DOHH2 (cell line): Measurements from ENCODE around the gene ATG16L1.

ENCODE experiments used
- H3F3A ChIP-seq: fragments of 200-600 bp; sonication (generic), shearing (Covaris generic); 2 replicates; pipeline ENCODE4 v1.6.0; 2016; ENCODE audit warnings: antibody characterized with exemption, mild to moderate bottlenecking; ENCODE audit not compliant: control insufficient read depth, insufficient read depth
- H3K27ac ChIP-seq: fragments of 200-600 bp; sonication (generic); 2 replicates; pipeline ENCODE4 v1.5.1; 2014; ENCODE audit warnings: low read depth, mild to moderate bottlenecking, low read length, moderate library complexity
- H3K27me3 ChIP-seq: fragments of 200-600 bp; sonication (generic); 2 replicates; pipeline ENCODE4 v1.6.1; 2014; ENCODE audit warnings: mild to moderate bottlenecking, low read length, mixed read lengths; ENCODE audit not compliant: control insufficient read depth
- H3K36me3 ChIP-seq: fragments of 200-600 bp; sonication (generic); 2 replicates; pipeline ENCODE4 v1.6.1; 2014; ENCODE audit warnings: mild to moderate bottlenecking, low read length, moderate library complexity, mixed read lengths; ENCODE audit not compliant: control insufficient read depth
- H3K4me1 ChIP-seq: fragments of 200-600 bp; sonication (generic); 2 replicates; pipeline ENCODE4 v1.6.1; 2014; ENCODE audit warnings: mild to moderate bottlenecking, low read length, mixed read lengths; ENCODE audit not compliant: control insufficient read depth
- H3K4me2 ChIP-seq: fragments of 200-600 bp; sonication (generic); 2 replicates; pipeline ENCODE4 v1.6.0; 2014; ENCODE audit warnings: mild to moderate bottlenecking, low read length, moderate library complexity
- H3K4me3 ChIP-seq: fragments of 200-600 bp; sonication (generic); 2 replicates; pipeline ENCODE4 v1.5.1; 2014; ENCODE audit warnings: mild to moderate bottlenecking, low read length, mixed read lengths
- H3K79me2 ChIP-seq: fragments of 200-600 bp; sonication (generic); 2 replicates; pipeline ENCODE4 v1.6.1; 2014; ENCODE audit warnings: mild to moderate bottlenecking, low read length, mixed read lengths; ENCODE audit not compliant: control insufficient read depth
- H3K9me2 ChIP-seq: fragments of 200-600 bp; sonication (generic); replicated peaks from 2 replicates; pipeline ENCODE4 v1.6.1; 2014; ENCODE audit warnings: mild to moderate bottlenecking, low read length, mixed read lengths; ENCODE audit not compliant: control insufficient read depth
- H3K9me3 ChIP-seq: fragments of 200-600 bp; sonication (generic); 2 replicates; pipeline ENCODE4 v1.6.1; 2014; ENCODE audit warnings: antibody characterized with exemption, low read length, mixed read lengths; ENCODE audit not compliant: control insufficient read depth, insufficient read depth
- H4K20me1 ChIP-seq: fragments of 200-600 bp; sonication (generic); 2 replicates; pipeline ENCODE4 v1.6.0; 2014; ENCODE audit warnings: low read depth, mild to moderate bottlenecking, antibody characterized with exemption, low read length, moderate library complexity; ENCODE audit not compliant: control insufficient read depth, insufficient read depth
- EZH2phosphoT487 ChIP-seq: fragments of 200-600 bp; sonication (generic); IDR thresholded peaks from 2 replicates; pipeline ENCODE4 v1.6.1; 2017; ENCODE audit warnings: borderline replicate concordance, mild to moderate bottlenecking, antibody characterized with exemption, low read length, moderate library complexity, mixed read lengths
- TF ChIP-seq, protein P1 (sequence below): fragments of 200-600 bp; sonication (generic); IDR thresholded peaks from one replicate; pipeline ENCODE4 v1.5.1; 2014; ENCODE audit warnings: antibody characterized with exemption, mild to moderate bottlenecking, low read depth, low read length; ENCODE audit not compliant: poor library complexity, severe bottlenecking

ATG16L1 gene

DNA sequence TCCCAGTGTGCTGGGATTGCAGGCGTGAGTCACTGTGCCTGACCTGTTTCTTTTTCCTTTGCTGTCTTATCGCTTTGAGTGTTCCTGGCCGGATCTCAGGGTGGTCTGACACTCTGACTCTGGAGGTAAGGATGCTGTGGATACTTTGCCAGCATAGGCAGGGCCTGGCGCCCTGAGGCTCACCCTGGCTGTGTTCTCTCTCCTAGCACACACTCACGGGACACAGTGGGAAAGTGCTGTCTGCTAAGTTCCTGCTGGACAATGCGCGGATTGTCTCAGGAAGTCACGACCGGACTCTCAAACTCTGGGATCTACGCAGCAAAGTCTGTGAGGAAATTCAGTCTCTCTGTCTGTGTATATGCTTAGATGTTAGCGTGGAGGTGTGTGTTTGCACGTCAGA lies 38.2 kb downstream of the ATG16L1 start:
- no peaks in the 10 kb centered on the region for H3K27me3 ChIP-seq
- no peaks in the 10 kb centered on the region for H4K20me1 ChIP-seq
- no peak overlapping the region for H3K4me3 ChIP-seq
- TF ChIP-seq, protein P1, sequence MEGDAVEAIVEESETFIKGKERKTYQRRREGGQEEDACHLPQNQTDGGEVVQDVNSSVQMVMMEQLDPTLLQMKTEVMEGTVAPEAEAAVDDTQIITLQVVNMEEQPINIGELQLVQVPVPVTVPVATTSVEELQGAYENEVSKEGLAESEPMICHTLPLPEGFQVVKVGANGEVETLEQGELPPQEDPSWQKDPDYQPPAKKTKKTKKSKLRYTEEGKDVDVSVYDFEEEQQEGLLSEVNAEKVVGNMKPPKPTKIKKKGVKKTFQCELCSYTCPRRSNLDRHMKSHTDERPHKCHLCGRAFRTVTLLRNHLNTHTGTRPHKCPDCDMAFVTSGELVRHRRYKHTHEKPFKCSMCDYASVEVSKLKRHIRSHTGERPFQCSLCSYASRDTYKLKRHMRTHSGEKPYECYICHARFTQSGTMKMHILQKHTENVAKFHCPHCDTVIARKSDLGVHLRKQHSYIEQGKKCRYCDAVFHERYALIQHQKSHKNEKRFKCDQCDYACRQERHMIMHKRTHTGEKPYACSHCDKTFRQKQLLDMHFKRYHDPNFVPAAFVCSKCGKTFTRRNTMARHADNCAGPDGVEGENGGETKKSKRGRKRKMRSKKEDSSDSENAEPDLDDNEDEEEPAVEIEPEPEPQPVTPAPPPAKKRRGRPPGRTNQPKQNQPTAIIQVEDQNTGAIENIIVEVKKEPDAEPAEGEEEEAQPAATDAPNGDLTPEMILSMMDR, result no peak
- no peaks in the 10 kb centered on the region; the same call in 1 of the 2 replicates for H3K79me2 ChIP-seq
- no peak overlapping the region for H3K27ac ChIP-seq
- no peaks in the 10 kb centered on the region for H3F3A ChIP-seq
- no peaks in the 10 kb centered on the region for H3K4me1 ChIP-seq
- H3K9me3 ChIP-seq, result no peaks in the 10 kb centered on the region
- H3K36me3 ChIP-seq, result peaks cover 95% of the 10 kb centered on the region
- H3K4me2 ChIP-seq, result no peak overlapping the region
- no peaks in the 10 kb centered on the region for H3K9me2 ChIP-seq

DNA sequence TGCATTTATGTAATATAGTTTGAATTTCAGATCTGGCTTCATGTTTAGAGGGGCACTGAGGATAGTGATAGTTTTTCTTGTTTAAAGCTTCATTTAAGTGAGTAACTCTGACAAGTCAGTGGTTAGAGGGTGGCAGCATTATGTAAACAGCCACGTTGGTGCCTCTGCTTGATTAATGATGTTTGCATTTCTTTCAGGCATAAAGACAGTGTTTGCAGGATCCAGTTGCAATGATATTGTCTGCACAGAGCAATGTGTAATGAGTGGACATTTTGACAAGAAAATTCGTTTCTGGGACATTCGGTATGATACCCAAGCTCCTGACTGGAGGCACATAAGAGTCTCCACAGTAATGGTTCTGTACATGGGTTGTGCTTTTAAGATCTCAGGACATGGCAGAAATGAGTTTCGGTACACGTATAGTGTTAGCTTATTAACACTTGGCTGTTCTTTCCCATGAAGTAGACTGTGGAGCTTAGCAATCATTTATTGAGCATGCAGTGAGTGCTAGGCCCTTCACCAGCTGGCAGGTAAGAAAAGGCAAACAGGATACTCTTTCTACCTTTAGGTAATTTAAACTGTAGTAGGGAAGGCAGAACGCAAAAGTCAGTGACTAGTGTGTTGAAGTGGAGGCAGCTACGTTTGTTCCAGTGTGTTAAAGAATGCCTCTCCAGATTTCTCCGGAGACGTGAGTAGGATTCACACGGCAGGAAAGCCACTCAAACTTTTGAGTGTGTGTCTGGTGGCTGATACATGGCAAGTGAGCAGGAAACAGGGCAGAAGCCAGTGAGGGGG lies 38.8 kb downstream of the ATG16L1 start:
- Histone ChIP-seq H3K4me2 (no peak overlapping the region), H3K27ac (no peak overlapping the region), H3K9me2 (no peaks in the 10 kb centered on the region), H3K27me3 (no peaks in the 10 kb centered on the region), H3K4me3 (no peak overlapping the region), H4K20me1 (no peaks in the 10 kb centered on the region), H3K4me1 (no peaks in the 10 kb centered on the region), H3F3A (no peaks in the 10 kb centered on the region), H3K79me2 (no peaks in the 10 kb centered on the region; the same call in 1 of the 2 replicates), H3K9me3 (no peaks in the 10 kb centered on the region), H3K36me3 (peaks cover 94% of the 10 kb centered on the region)
- TF ChIP-seq, protein P1, result no peak
- TF ChIP-seq EZH2phosphoT487, result no peak

DNA sequence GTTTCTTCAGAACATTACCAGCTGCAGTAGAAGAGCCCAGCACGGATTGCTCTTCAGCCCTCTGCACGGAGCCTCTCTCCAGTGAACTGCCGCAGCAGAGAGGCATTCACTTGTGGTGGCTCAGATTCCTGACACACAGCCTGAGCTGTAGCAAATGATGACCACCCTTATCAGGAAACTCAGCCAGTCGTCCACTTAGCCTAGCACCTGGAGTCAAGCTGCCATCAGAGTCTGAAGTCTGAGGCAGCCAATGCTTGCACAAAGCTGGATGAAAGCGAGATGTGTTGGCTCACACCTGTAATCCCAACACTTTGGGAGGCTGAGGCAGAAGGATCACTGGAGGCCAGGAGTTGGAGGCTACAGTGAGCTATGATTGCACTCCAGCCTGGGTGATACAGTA lies 44.4 kb downstream of the ATG16L1 start:
- TF ChIP-seq, protein P1, result no peak
- Histone ChIP-seq H3K4me3 (no peak overlapping the region), H3F3A (no peaks in the 10 kb centered on the region), H4K20me1 (no peaks in the 10 kb centered on the region), H3K4me2 (no peak overlapping the region), H3K79me2 (no peaks in the 10 kb centered on the region), H3K4me1 (no peaks in the 10 kb centered on the region), H3K27ac (no peak overlapping the region), H3K9me3 (no peaks in the 10 kb centered on the region), H3K27me3 (no peaks in the 10 kb centered on the region), H3K36me3 (peaks cover 49% of the 10 kb centered on the region), H3K9me2 (no peaks in the 10 kb centered on the region)
